Tongue (tissue), 2 donors: ENCODE data around the gene CLIP1. TPM values are rescaled to one million over a fixed set of nuclear protein-coding genes. Genes with fewer than 3 reads are reported as not detected.
"Not testable (repeated sequence)": the region's sequence is repeated elsewhere in the genome, so short reads cannot be mapped to it uniquely, and the experiment has no call there.

ENCODE experiments used
- DNase-seq: peaks from one replicate; pipeline ENCODE4 v3.0.0-alpha.2; 2015
- total RNA-seq: library from RNA; depleted of rRNA; stranded (reverse); fragments of >200 nt; gene quantifications from one replicate; pipeline ENCODE4 v1.2.3, GENCODE V29; 2014

CLIP1 gene
- total RNA-seq, 1 donor from 2014 or later, result 56.7 TPM

DNA sequence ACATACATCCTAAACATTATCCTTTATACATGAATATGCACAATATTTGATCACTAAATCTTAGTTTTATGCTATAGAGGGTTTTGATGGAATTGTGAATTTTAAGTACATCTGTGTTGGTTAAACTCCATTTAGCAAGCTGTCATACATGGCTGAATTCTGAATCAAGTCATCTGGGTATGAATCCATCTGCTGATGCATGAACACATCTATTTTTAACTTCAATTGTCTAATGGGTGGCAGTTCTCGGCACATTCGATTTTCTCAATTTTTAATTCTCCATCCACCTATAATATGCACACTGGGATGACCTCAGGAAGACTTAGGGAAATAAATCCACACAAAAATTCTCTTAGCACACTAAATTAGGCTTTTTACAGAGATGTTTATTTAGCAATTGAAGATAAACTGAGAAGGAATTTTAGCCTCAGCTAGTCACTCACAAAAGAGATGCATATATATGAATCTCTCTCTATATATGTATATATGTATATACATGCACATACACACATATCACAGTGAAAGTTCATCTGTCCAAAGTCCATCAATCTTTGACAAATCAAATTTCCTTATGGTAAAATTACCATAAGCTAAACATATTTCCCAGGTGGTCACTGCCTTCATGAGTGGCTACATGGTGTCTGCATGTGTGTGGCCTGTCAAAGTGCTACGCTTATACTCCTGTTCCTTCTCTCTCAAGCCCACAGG is 111.7 kb downstream of the CLIP1 start:
- DNase-seq, result no peak

DNA sequence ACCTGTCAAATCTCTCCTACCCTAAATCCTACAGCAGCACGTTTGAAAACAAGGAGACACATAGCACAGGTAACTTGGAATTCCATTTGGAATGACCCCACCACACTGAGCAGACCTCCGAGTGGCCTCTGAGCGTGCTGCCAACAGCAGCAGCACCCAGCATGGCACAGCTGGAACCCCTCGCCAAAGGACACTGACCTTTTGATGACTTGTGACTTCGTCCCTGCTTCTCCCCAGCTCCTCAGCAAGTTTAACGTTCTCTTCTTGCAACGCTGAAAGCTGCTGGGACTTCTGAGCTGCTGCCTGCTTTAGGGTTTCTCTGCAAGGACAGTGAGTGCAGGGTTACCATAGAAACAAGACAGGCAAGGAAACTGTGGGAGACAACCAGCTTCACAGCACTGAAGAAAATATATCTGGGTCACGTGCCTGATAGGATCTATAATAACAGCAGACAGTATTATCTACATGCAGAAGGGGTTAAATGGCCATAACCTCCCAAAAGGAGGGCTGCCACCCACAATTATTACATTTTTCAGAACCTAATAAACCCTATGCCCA is 112.8 kb downstream of the CLIP1 start:
- no peak for DNase-seq

GRCh38 chr12:122308811-122309210 is 113.7 kb downstream of the CLIP1 start:
- no peak for DNase-seq

GRCh38 chr12:122306407-122306806 is 116.1 kb downstream of the CLIP1 start:
- no peak for DNase-seq

DNA sequence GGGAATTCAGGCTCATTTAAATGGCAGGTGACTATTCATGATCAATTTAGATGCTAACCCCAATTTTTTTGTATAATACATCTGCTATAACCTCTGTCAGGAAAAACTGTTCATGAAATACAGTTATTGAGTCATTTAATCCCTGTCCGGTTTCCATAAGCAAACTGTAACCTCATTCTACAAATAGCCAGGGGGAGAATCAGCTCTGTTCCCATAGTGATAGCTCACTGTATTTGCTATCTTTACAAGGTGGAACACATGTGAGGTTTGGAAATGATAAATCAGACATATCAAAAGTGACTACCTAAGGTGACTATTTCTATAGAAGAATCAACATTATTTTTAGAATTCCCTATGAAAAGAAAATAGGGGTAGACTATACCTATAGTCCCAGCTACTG is 117.5 kb downstream of the CLIP1 start:
- DNase-seq, result peak; percentile 4

- no peak for DNase-seq
Observed at GRCh38 chr12:122303068-122303467, 119.4 kb downstream of the CLIP1 start.

DNA sequence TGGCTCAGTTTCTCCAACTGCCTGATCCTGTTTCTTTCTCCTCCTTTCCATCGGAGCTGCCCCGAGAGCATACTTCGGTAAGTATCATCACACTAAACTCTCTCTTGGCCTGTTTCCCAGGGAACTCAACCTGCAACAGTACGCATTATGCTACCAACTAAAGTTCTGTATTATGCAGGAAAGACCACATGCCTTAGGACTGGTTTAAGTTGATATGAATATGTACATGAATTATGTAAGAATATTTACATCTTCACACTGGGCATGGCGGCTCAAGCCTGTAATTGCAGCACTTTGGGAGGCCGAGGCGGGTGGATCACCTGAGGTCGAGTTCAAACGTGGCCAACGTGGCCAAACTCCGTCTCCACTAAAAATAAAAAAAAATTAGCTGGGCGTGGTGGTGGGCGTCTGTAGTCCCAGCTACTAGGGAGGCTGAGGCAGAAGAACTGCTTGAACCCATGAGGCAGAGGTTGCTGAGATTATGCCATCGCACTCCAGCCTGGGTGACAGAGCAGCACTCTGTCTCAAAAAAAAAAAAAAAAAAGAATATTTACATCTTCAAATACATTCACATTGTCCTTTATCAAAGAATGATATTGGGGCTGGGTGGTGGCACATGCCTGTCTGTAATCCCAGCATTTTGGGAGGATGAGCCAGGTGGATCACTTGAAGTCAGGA is 124.3 kb downstream of the CLIP1 start:
- DNase-seq, result no peak

- DNase-seq, result no peak
Observed at GRCh38 chr12:122297494-122297893, 125.0 kb downstream of the CLIP1 start.

DNA sequence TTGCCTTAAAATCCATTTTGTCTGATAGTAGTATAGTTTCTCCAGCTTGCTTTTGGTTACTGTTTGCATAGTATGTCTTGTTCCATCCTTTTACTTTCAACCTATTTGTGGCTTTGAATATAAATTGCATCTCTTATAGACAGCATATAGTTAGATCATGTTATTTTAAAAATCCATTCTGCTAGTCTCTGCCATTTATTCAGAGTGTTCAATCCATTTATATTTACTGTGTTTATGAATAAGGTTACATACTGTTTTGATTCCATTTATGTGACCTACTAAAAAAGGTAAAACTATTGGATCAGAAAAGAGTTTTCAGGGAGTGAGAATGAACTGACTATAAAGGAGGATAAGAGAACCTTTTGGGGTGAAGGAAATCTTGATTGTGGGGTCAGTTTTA is 126.6 kb downstream of the CLIP1 start:
- no peak for DNase-seq

- DNase-seq, result no peak
Observed at GRCh38 chr12:122293081-122293480, 129.4 kb downstream of the CLIP1 start.

DNA sequence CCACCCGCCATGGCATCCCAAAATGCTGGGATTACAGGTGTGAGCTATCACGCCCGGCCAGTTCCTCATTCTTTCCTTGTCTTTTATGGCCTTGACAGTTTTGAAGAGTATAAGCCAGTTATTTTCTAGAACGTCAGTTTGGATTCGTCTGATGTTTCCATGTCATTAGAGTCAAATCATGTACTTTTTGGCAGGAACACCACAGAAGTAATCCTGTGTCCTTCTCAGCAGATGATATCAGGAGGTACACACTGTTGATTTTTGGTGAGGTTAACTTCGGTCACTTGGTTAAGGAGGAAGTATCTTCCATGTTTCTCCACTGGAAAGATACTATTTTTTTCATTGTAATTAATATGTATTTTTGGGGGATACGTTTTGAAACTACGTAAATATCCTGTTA is 131.0 kb downstream of the CLIP1 start:
- no peak for DNase-seq

GRCh38 chr12:122283680-122284079 is 138.8 kb downstream of the CLIP1 start:
- DNase-seq, result no peak

DNA sequence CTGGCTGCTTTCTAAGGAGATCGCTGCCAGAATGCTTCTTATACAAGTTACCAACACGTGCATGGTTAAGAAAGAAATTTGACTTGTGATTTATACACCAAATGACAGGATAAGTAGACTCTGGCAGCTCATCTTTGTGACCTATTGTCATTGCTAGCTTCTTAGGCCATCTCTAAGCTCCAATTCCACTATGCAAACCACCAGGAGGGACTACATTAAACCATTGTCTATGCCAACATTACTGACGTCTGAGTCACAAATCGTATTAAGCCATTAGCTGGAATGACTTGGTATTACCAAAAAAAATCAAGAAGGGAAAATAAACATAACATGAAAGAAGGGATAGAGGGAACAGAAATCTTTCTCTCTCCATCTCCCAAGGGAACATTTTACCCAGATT is 140.4 kb downstream of the CLIP1 start:
- no peak for DNase-seq

DNA sequence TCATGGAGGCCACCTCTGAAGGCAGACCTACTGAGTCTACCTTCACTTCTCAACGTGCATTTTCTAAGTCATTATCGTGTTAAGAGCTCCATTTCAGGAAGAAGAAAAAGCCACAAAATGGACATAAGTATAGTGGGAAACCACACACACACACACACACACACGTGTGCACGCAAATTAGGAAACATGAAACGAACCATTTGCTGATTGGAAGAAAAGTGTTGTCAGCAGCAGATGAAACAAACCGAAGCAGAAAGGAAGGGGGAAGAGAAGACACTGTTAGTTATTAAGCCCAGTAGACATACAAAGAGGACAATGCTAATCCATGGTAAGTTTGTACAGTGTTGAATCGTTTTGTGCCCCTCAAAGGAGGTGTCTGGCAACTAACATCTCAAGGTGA is 146.2 kb downstream of the CLIP1 start:
- DNase-seq, result no peak

DNA sequence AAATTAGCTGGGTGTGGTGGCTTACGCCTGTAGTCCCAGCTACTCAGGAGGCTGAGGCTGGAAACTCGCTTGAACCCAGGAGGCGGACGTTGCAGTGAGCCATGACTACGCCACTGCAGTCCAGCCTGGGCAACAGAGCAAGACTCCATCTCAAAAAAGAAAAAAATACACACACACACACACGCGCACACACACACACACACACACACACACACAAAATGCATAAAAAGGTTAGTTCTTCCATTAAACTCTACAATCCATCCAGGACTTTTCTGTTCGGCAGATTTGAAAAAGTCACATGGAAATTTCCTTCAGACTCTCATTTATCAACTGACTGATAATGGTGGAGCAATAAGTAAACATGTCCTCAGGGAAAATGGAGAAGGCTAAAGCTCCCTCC is 147.0 kb downstream of the CLIP1 start:
- no peak for DNase-seq

- DNase-seq, result peak; percentile 98
Observed at GRCh38 chr12:122266230-122266901, 156.1 kb downstream of the CLIP1 start, which contains the start of gene VPS33A. VPS33A (minus strand) TSS chr12:122266494; CDS start chr12:122266408, 86 bp downstream.

DNA sequence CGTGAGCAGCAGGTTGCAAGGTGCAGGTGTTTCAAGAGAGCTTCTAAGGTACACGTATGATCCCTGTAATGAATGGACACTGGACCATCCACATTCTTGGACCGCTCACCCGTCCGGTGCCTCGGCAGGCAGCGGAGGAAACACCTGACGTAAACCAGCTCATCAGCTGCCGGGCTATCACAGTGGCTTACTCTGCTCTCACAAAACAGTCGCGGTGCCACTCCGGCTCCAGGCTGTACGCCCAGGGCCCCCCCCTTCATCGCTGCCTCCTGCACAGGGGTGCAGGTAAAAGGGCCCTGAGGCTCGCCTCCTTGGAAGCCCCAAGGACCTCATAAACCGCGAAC is 156.6 kb downstream of the CLIP1 start:
- DNase-seq, result no peak

- DNase-seq, result no peak
Observed at GRCh38 chr12:122265476-122265875, 157.0 kb downstream of the CLIP1 start.

GRCh38 chr12:122260735-122261134 is 161.7 kb downstream of the CLIP1 start:
- not testable (repeated sequence) for DNase-seq

DNA sequence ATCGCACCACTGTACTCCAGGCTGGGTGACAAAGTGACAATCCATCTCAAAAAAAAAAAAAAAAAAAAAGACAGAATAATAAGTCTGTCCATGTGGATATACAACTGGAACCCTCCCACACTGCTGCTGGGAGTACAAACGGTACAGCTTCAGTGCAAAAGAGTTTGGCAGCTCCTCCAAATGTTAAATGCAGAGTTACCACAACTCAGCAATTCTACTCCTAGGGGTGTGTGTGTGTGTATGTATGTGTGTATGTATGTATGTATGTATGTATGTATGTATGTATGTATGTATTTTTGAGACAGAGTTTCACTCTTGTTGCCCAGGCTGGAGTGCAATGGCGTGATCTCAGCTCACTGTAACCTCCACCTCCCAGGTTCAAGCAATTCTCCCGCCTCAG is 163.5 kb downstream of the CLIP1 start:
- not testable (repeated sequence) for DNase-seq

DNA sequence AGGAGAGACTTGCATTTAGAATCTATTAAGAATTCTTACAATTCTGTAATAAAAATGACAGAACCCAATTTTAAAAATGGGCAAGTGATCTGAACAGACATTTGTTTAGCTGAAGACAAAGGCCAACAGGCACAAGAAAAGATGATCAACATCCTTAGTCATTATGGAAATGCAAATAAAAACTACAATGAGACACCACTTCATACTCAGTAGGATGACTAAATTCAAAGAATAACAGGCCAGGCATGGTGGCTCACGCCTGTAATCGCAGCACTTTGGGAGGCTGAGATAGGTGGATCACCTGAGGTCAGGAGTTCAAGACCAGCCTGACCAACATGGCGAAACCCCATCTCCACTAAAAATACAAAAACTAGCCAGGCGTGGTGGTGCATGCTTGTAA is 164.0 kb downstream of the CLIP1 start:
- DNase-seq, result not testable (repeated sequence)

DNA sequence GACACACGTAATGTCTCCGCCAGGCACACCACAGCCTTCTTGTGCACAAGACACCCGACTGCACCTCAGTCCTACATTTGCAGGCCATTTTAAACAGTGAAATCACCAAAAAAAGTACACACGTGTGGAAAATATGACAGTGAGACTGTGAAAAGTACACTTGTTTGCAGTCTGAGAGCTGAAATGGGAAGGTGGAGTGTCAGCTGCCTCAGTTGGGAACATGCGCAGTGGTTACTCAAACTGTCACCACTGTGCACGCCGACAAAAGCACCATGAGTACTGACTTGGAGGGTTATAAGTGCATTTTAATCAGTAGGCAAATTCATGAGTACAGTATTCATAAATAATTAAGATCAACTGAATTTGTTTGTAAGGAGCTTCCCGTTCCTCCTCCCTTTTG is 171.9 kb downstream of the CLIP1 start:
- DNase-seq, result no peak

DNA sequence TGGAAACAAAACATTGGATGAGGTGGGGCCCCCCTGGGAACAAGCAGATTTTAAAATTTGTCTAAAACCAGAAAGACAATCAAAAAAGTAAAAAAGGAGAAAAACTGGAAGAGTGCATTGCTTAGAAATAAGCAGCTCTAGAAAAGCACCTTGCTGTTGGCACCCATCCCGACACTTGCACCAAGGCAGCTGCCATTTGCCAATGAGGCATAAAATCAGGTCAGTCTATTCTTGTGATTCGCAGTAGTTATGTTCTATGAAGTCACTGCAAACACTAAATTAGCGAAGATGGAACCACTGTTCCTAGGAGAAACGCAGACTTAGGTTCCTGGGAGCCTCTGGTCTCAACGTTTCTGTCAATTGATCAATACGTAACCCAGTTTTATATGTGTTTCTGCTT is 172.4 kb downstream of the CLIP1 start:
- DNase-seq, result no peak
